ENCODE data around the gene CFAP221.

DNA sequence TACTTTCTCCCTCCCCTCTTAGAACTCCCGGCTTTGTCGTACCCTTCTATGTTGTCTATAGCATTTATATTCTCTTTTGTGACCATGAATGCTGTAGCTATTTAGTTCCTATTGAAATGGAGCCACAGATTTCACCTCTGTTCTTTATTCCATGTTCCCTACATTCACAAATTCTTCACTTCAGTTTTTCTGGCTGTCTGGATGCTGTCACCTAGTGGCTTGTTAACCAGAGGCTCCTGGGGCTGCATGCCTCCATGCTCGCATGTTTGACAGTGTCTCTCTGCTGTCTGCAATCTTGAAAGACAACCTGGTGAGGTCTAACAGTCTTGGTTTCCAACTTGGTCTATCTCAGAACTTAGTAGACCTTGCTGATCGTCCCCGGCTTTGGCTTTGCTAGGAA lies 48.2 kb downstream of the CFAP221 start:
- TF ChIP-seq, protein P1, sequence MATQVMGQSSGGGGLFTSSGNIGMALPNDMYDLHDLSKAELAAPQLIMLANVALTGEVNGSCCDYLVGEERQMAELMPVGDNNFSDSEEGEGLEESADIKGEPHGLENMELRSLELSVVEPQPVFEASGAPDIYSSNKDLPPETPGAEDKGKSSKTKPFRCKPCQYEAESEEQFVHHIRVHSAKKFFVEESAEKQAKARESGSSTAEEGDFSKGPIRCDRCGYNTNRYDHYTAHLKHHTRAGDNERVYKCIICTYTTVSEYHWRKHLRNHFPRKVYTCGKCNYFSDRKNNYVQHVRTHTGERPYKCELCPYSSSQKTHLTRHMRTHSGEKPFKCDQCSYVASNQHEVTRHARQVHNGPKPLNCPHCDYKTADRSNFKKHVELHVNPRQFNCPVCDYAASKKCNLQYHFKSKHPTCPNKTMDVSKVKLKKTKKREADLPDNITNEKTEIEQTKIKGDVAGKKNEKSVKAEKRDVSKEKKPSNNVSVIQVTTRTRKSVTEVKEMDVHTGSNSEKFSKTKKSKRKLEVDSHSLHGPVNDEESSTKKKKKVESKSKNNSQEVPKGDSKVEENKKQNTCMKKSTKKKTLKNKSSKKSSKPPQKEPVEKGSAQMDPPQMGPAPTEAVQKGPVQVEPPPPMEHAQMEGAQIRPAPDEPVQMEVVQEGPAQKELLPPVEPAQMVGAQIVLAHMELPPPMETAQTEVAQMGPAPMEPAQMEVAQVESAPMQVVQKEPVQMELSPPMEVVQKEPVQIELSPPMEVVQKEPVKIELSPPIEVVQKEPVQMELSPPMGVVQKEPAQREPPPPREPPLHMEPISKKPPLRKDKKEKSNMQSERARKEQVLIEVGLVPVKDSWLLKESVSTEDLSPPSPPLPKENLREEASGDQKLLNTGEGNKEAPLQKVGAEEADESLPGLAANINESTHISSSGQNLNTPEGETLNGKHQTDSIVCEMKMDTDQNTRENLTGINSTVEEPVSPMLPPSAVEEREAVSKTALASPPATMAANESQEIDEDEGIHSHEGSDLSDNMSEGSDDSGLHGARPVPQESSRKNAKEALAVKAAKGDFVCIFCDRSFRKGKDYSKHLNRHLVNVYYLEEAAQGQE (IDR thresholded peaks at IDR 0.05; ENCODE audit: insufficient read depth in 1 of 2, low read depth in 2 of 2, low read length in 2 of 2), result no peak
- TF ChIP-seq SIN3A (IDR thresholded peaks at IDR 0.05; ENCODE audit: borderline replicate concordance, insufficient read depth, low read length) (no peak), TAF1 (IDR thresholded peaks at IDR 0.05; ENCODE audit: borderline replicate concordance, insufficient read depth, low read length) (no peak), POLR2AphosphoS5 (IDR thresholded peaks at IDR 0.05; ENCODE audit: low read depth, low read length) (no peak), FOXP2 (optimal IDR thresholded peaks at IDR 0.05; ENCODE audit: borderline replicate concordance, extremely low read depth, extremely low read length, insufficient read depth) (no peak)

Data from PFSK-1 (cell line).